OCI-LY1 (cell line): Measurements from ENCODE around the gene ANK3.

ENCODE experiments used
- H2AFZ ChIP-seq: fragments of 200-600 bp; sonication (generic), shearing (Covaris generic); 2 replicates; pipeline ENCODE4 v1.6.0; 2014; ENCODE audit warnings: antibody characterized with exemption, mild to moderate bottlenecking, low read length
- H3F3A ChIP-seq: fragments of 200-600 bp; sonication (generic), shearing (Covaris generic); 2 replicates; pipeline ENCODE4 v1.6.0; 2014; ENCODE audit warnings: mild to moderate bottlenecking, antibody characterized with exemption, low read length, moderate library complexity; ENCODE audit not compliant: insufficient read depth
- H3K27ac ChIP-seq: fragments of 200-600 bp; sonication (generic); 2 replicates; pipeline ENCODE4 v1.5.1; 2014; ENCODE audit warnings: low read length, mixed run types, mild to moderate bottlenecking, low read depth; ENCODE audit not compliant: poor library complexity, severe bottlenecking
- H3K27me3 ChIP-seq: fragments of 200-600 bp; sonication (generic); 2 replicates; pipeline ENCODE4 v1.6.0; 2014; ENCODE audit warnings: antibody characterized with exemption, mild to moderate bottlenecking, low read length, moderate library complexity; ENCODE audit not compliant: insufficient read depth
- H3K36me3 ChIP-seq: fragments of 200-600 bp; sonication (generic); 2 replicates; pipeline ENCODE4 v1.6.1; 2014; ENCODE audit warnings: mild to moderate bottlenecking, antibody characterized with exemption, low read length, moderate library complexity, mixed read lengths; ENCODE audit not compliant: insufficient read depth
- H3K4me1 ChIP-seq: fragments of 200-600 bp; sonication (generic); 2 replicates; pipeline ENCODE4 v1.5.1; 2014; ENCODE audit warnings: mild to moderate bottlenecking, low read length, moderate library complexity; ENCODE audit not compliant: insufficient read depth, severe bottlenecking
- H3K4me2 ChIP-seq: fragments of 200-600 bp; sonication (generic), shearing (Covaris generic); 2 replicates; pipeline ENCODE4 v1.6.1; 2014; ENCODE audit warnings: low read length
- H3K4me3 ChIP-seq: fragments of 200-600 bp; sonication (generic); 2 replicates; pipeline ENCODE4 v1.5.1; 2014; ENCODE audit warnings: low read length, low read depth, mild to moderate bottlenecking, mixed read lengths; ENCODE audit not compliant: poor library complexity, severe bottlenecking
- H3K79me2 ChIP-seq: fragments of 200-600 bp; shearing (Covaris generic); 2 replicates; pipeline ENCODE4 v1.6.1; 2016; ENCODE audit warnings: mixed run types, low read length, mixed read lengths; ENCODE audit not compliant: insufficient read depth
- H3K9ac ChIP-seq: fragments of 200-600 bp; sonication (generic), shearing (Covaris generic); 2 replicates; pipeline ENCODE4 v1.6.1; 2014; ENCODE audit warnings: mild to moderate bottlenecking, low read length, mixed read lengths
- H3K9me2 ChIP-seq: fragments of 200-600 bp; sonication (generic), shearing (Covaris generic); 2 replicates; pipeline ENCODE4 v1.6.1; 2014; ENCODE audit warnings: low read depth, mild to moderate bottlenecking, low read length, mixed read lengths
- H3K9me3 ChIP-seq: fragments of 200-600 bp; shearing (Covaris generic); 2 replicates; pipeline ENCODE4 v1.6.1; 2014; ENCODE audit warnings: low read length, mixed read lengths
- H4K20me1 ChIP-seq: fragments of 200-600 bp; sonication (generic), shearing (Covaris generic); 2 replicates; pipeline ENCODE4 v1.6.0; 2016; ENCODE audit warnings: mild to moderate bottlenecking, low read length; ENCODE audit not compliant: insufficient read depth
- CTCF ChIP-seq: fragments of 200-600 bp; sonication (generic), shearing (Covaris generic); IDR thresholded peaks from 2 replicates; pipeline ENCODE4 v1.5.1; 2017; ENCODE audit warnings: mild to moderate bottlenecking, antibody characterized with exemption, low read length, moderate library complexity, mixed read lengths
- EZH2 ChIP-seq: fragments of 200-600 bp; sonication (generic), shearing (Covaris generic); IDR thresholded peaks from 2 replicates; pipeline ENCODE4 v1.8.0; 2017; ENCODE audit warnings: borderline replicate concordance, mixed run types, mild to moderate bottlenecking, antibody characterized with exemption, low read length, moderate library complexity, mixed read lengths

The ANK3 gene

GRCh38 chr10:60375293-60376004 lies 14.2 kb downstream of the ANK3 start:
- peaks cover 98% of the 10 kb centered on the region for H3K4me1 ChIP-seq
- TF ChIP-seq CTCF, result no peak
- TF ChIP-seq EZH2, result no peak
- H3K4me2 ChIP-seq, result peak overlapping the region; percentile 52; the same call in 1 of the 2 replicates
- H4K20me1 ChIP-seq, result no peaks in the 10 kb centered on the region
- H3K4me3 ChIP-seq, result peak overlapping the region; percentile 6
- peaks cover 71% of the 10 kb centered on the region for H3K79me2 ChIP-seq
- H3K9me3 ChIP-seq, result no peaks in the 10 kb centered on the region
- no peaks in the 10 kb centered on the region for H3K36me3 ChIP-seq
- H3K9ac ChIP-seq, result peak overlapping the region; percentile 37; the same call in 1 of the 2 replicates
- no peaks in the 10 kb centered on the region for H3K9me2 ChIP-seq
- no peaks in the 10 kb centered on the region for H3K27me3 ChIP-seq
- H2AFZ ChIP-seq, result no peak overlapping the region
- H3K27ac ChIP-seq, result peak overlapping the region; percentile 87
- H3F3A ChIP-seq, result no peaks in the 10 kb centered on the region

GRCh38 chr10:60374836-60375235 lies 14.8 kb downstream of the ANK3 start:
- Histone ChIP-seq H3K9me2 (no peaks in the 10 kb centered on the region), H3K27ac (peak overlapping the region; percentile 87), H4K20me1 (no peaks in the 10 kb centered on the region), H3K27me3 (no peaks in the 10 kb centered on the region), H3K4me2 (peak overlapping the region; percentile 52; the same call in 1 of the 2 replicates), H3K4me1 (peaks cover 98% of the 10 kb centered on the region), H3K9me3 (no peaks in the 10 kb centered on the region), H3F3A (no peaks in the 10 kb centered on the region), H3K4me3 (no peak overlapping the region), H3K79me2 (peaks cover 71% of the 10 kb centered on the region), H2AFZ (no peak overlapping the region), H3K36me3 (no peaks in the 10 kb centered on the region), H3K9ac (peak overlapping the region; percentile 37; the same call in 1 of the 2 replicates)
- TF ChIP-seq EZH2, result no peak
- TF ChIP-seq CTCF, result no peak

- no peaks in the 10 kb centered on the region for H3K27me3 ChIP-seq
- no peaks in the 10 kb centered on the region for H3F3A ChIP-seq
- peak overlapping the region; percentile 71; the same call in 1 of the 2 replicates for H3K4me2 ChIP-seq
- H3K4me1 ChIP-seq, result peaks cover 99% of the 10 kb centered on the region
- H3K27ac ChIP-seq, result peak overlapping the region; percentile 87
- H3K36me3 ChIP-seq, result no peaks in the 10 kb centered on the region
- H3K9me2 ChIP-seq, result no peaks in the 10 kb centered on the region
- H3K9ac ChIP-seq, result peak overlapping the region; percentile 62; the same call in 1 of the 2 replicates
- TF ChIP-seq CTCF (no peak), EZH2 (no peak)
- peaks cover 69% of the 10 kb centered on the region for H3K79me2 ChIP-seq
- no peak overlapping the region for H2AFZ ChIP-seq
- no peaks in the 10 kb centered on the region for H3K9me3 ChIP-seq
- peak overlapping the region; percentile 11 for H3K4me3 ChIP-seq
- no peaks in the 10 kb centered on the region for H4K20me1 ChIP-seq
These were observed 17.2 kb downstream of the ANK3 start for GRCh38 chr10:60372436-60372835.
